NCI-H2171 treated with DMSO at 0.1 percent for 48 hours (cell line): ENCODE data around the gene ADGRV1.
"Not testable (repeated sequence)": the region's sequence is repeated elsewhere in the genome, so short reads cannot be mapped to it uniquely, and the experiment has no call there.

Experiments
- DNase-seq: peaks from one replicate; lab custom pipeline; 2025; lab: John Stamatoyannopoulos, UW

The ADGRV1 gene

DNA sequence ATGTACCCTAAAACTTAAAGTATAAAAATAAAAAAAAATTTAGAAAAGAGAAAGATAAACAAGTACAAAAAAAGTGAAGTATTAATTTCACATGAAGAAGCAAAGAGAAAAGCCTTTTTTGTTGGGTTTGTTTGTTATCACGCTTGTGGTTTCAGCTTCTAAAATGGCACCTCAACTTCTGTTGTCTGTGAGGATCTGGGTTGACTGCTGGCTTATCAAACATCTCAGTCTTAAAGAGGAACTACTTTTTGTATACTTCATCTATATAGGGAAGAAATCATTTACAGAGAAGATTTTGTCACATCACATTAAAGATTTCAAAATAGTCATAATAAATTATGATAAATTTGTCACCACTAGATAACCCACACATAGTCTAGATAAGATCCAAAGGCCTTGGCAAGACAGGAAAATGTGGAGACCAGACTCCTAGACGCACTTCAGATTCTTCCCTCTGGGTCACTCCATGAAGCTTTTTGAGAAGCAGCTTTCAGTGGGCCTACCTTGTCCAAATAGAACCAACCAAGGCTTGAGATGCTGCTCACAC lies 8.8 kb upstream of the ADGRV1 start:
- DNase-seq, result no peak

DNA sequence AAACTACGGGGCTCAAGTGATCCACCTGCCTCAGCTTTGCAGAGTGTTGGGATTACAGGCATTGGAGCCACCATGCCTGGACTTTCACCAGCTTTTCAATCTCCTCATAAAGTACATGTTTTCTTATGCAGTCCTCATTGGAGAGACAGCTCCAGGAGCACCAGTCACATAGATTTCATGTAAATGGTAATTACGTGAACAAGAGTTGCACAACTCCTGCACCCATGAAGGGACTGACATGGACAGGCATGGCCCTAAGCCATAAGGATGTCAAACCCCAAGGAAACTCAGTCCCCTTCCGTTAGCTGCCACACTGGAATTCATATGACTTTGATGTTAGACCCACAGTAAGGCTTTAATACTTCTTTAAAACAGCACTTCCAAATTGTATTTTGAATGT lies 7.6 kb upstream of the ADGRV1 start:
- DNase-seq, result no peak

GRCh38 chr5:90551376-90551775 lies 7.2 kb upstream of the ADGRV1 start:
- no peak for DNase-seq

DNA sequence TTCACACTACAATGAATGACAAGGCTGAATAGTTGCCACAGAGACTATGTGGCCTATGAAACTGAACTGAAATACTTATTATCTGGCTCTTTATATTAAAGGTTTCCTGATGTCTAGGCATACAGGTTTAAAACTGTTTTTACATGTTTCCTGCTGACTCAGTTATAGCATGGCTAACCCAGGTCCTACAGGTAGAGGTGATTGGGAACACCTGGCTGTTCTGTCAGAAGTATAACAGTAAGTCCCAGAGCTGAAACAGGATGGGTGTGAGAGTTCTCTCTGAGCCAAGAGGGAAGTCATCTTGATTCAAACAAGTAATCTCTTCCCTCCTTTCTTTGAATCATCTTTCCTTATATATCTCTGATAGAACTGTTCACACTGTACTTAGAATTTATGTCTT lies 4.9 kb upstream of the ADGRV1 start:
- no peak for DNase-seq

DNA sequence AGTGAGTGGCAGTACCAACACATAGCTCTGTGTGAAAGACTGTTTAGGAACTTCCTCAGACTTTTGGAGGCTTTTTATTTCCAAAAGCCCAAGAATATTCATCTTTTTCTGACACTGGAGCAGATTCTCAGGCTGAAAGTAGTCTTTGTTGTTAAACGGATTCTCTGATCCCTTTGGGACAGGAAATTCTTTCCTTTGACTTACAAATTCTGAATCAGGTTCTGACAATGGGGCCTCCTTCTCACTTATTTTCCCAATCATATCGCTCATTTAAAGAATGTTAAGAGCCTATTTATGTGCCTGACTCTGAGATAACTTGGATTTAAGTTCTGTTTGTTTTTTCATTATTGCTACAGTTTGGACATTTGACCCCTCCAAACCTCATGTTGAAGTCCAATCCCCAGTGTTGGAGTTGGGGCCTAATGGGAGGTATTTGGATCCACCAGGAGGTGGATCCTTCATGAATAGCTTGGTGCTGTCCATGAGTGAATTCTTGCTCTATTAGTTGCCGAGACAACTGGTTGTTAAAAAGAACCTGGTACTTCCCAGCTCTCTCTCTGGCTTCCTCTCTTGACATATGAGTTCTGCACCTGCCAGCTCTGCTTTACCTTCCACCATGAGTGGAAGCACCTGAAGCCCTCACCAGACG lies 4.1 kb upstream of the ADGRV1 start:
- DNase-seq, result no peak

- DNase-seq, result no peak
These were observed 2.9 kb upstream of the ADGRV1 start for GRCh38 chr5:90555666-90556065.

DNA sequence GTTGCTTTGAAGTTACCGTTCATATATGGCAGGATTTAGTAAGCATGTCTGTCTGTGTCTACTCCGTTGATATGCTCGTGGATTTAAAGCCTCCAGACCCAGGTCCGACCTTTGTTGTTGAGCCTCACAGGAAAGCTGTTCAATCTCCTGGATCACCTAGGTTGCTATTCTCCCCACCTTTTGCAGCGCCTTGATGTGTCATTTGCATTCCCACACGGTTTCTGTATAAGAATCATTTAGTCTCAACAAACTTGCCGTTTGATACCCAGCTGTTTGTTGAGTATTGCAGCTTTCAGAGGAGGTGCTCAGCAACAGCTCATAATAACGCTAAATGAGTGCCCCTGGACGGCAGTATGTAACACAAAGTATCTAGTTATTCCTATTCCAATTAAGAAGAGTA lies 1.2 kb upstream of the ADGRV1 start:
- no peak for DNase-seq

DNA sequence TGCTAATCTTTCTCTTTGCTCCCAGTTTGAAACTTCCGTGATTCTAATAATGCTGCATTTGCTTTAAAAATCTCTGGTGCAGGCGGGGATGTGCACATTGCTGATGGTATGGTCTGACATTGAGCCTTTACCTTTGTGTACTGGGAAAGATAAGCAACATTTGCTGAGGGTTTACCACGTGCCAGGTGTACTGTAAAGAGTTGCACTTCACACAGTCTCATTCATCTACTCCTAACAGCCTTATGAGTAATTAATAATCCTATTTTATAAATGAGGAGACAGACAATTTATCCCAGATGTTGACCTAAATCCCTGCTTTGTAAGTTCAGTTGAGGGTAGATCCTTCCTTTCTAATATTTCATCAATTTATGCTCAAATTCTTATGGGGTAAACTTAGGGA lies 726 bp upstream of the ADGRV1 start:
- DNase-seq, result no peak

- no peak for DNase-seq
These were observed 2.2 kb downstream of the ADGRV1 start for GRCh38 chr5:90560771-90561170.

GRCh38 chr5:90561766-90562165 lies 3.2 kb downstream of the ADGRV1 start:
- no peak for DNase-seq

DNA sequence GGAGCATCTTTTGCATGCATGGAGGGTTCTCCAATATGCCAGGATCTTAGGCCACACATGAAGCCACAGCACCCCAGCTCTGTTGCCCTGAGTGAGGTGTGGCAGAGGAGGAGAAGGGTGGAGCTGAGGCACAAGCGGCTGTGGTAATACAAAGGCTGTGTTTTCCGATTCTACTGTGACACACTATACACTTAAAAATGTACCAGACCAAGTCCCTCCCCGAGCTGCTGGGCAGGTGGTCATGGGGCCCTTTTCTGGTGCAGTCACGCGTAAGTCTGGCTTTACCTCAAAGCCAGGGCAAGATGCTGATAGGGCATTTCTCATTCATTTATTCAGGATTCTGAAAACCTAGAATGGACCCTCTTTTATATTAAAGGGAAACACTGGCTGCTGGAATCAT lies 3.7 kb downstream of the ADGRV1 start:
- peak; percentile 59 for DNase-seq

DNA sequence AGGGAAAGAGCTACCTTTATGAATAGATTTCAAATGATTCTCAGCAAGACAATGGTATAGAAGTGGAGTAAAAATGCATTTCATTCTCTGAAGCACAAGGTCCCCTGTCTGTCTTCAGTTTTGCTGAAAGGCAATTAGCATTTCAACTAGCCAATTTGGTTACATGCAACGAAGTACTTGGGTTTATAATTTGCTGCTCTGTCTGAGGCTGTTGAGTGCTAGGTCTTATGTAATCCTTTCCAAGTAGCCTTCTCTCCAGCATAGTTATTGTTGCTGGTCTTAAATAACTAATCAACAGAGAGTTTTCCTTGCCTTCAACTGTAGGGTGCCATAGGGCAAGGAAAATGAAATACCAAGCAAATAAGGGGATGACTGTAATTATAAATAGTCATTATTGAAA lies 4.5 kb downstream of the ADGRV1 start:
- DNase-seq, result peak; percentile 66

GRCh38 chr5:90565491-90565890 lies 6.9 kb downstream of the ADGRV1 start:
- no peak for DNase-seq

GRCh38 chr5:90569084-90569483 lies 10.5 kb downstream of the ADGRV1 start:
- no peak for DNase-seq

DNA sequence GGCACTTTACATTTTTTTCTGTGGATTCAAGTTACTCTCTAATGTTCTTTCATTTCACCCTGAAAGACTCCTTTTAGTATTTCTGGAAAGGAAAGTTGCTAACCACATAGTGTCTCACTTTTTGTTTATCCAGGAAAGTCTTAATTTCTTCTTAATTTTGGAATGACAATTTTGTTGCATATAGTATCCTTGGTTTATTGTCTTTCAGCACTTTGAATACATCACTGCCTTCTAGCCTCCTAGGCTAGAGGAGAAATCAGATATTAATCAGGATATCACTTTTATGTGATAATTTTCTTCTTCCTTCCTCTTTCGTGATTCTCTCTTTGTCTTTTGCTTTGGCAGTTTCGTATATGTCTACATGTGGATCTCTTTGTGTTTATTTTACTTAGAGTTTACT lies 11.4 kb downstream of the ADGRV1 start:
- no peak for DNase-seq

DNA sequence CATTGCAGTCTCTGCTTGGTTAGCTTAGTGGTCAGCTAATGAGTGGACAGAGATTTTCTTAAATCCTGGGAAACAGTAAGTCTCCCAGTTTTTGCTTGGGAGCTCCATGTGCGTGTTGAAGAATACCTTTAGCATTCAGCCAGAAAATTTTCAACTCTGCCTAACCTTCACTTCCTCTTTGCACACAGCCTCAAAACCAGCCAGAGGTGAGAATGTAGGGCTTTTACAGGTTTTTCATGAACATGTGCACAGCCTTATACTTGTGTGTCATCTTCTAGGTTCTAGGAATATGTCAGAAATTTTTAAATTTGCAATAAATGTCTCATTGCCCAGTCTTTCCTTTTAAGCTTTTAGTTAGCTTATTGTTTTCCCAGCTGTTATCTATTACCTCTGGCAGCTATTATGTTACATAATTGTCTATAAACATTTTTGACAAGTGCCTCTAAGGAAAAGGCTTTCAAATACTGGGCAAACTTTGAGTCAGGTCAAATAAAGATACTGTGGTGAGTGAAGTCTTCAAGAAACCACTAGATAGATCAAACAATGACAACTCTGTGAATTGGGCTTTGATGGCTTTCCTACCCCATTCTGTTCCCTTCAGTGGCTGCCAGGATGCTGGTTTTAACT lies 12.7 kb downstream of the ADGRV1 start:
- peak; percentile 26 for DNase-seq

- DNase-seq, result no peak
These were observed 17.1 kb downstream of the ADGRV1 start for GRCh38 chr5:90575712-90576111.

DNA sequence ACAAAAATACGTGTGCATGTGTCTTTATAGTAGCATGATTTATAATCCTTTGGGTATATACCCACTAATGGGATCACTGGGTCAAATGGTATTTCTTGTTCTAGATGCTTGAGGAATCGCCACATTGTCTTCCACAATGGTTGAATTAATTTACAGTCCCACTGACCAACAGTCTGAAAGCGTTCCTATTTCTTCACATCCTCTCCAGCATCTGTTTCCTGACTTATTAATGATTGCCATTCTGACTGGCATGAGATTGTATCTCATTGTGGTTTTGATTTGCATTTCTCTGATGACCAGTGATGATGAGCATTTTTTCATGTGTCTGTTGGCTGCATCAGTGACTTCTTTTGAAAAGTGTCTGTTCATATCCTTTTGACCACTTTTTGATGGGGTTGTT lies 18.0 kb downstream of the ADGRV1 start:
- DNase-seq, result not testable (repeated sequence)

GRCh38 chr5:90579905-90580304 lies 21.3 kb downstream of the ADGRV1 start:
- DNase-seq, result not testable (repeated sequence)

DNA sequence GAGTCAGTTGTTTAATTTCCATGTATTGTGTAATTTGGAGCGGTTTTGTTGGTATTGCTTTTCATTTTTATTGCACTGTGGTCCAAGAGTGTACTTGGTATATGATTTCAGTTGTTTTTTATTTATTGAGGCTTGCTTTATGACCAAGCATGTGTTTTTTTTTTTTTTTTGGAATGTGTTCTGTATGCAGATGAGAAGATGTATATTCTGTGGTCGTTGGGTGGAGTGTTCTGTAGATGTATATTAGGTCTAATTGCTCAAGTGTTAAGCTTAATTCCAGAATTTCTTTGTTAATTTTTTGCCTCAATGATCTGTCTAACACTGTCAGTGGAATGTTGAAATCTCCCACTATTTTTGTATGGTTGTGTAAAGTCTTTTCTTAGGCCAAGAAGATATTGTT lies 23.4 kb downstream of the ADGRV1 start:
- no peak for DNase-seq

- DNase-seq, result no peak
These were observed 26.9 kb downstream of the ADGRV1 start for GRCh38 chr5:90585337-90585986.

DNA sequence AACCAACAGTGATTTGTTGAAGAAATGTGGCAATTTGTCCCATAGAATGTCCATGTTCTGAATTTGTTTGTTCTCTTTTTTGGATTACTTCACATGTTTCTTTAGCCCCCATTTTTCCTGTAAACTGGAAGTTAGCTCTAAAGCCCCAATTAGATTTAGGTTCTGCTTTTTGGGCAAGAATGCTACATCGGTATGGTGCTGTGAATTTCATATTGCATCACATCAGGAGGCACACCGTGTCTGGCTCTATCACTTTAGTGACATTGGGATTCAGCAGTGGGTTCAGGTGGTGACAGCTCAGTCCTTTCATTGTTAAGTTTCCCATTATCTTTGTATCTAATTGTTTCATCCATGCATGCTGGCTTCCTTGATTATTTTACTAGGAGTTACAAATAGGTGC lies 27.9 kb downstream of the ADGRV1 start:
- no peak for DNase-seq

DNA sequence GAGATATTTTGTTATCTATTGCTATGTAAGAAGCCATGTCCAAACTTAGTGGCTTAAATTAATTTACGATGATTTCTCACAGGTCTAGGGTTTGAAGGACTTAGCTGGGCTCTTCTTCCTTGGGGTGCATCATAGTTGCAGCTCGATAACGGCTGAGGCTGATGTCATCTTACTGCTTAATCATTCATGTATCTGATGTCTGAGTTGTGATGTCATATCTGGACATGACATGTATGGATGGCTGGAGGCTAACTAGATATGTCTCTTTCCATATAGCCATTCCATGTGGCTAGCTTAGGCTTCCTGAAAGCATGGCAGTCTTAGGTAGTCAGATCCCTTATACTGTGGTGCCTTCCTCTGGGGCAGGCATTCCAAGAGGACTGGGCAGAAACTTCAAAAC lies 31.6 kb downstream of the ADGRV1 start:
- no peak for DNase-seq
